Measurements from ENCODE around the gene AFAP1. TPM values are rescaled to one million over a fixed set of nuclear protein-coding genes. Genes with fewer than 3 reads are reported as not detected.

Gene AFAP1
- total RNA-seq, 1 donor from 2014 or later = 31.9 TPM

- Mint-ChIP-seq H3K4me3 (ENCODE audit: low read depth) (no peak overlapping the region), H3K9me3 (ENCODE audit: low read depth) (no peaks in the 10 kb centered on the region), H3K36me3 (ENCODE audit: insufficient read depth) (no peaks in the 10 kb centered on the region), H3K27me3 (peaks cover 7% of the 10 kb centered on the region), H3K27ac (no peak overlapping the region), H3K4me1 (ENCODE audit: low read depth) (no peaks in the 10 kb centered on the region)
- no peak for DNase-seq (ENCODE audit: low spot score, unreplicated experiment)
- TF ChIP-seq CTCF (IDR thresholded peaks at IDR 0.05; ENCODE audit: unreplicated experiment) = no peak
Observed at GRCh38 chr4:7736436-7737267, 203.0 kb downstream of the AFAP1 start.

GRCh38 chr4:7735961-7736360 lies 203.7 kb downstream of the AFAP1 start:
- Mint-ChIP-seq H3K4me3 (ENCODE audit: low read depth) (no peak overlapping the region), H3K4me1 (ENCODE audit: low read depth) (no peaks in the 10 kb centered on the region), H3K27me3 (peaks cover 11% of the 10 kb centered on the region)

GRCh38 chr4:7735395-7735794 lies 204.3 kb downstream of the AFAP1 start:
- Mint-ChIP-seq H3K4me1 (ENCODE audit: low read depth) (no peaks in the 10 kb centered on the region), H3K9me3 (ENCODE audit: low read depth) (no peaks in the 10 kb centered on the region), H3K36me3 (ENCODE audit: insufficient read depth) (no peaks in the 10 kb centered on the region), H3K4me3 (ENCODE audit: low read depth) (no peak overlapping the region), H3K27me3 (peaks cover 16% of the 10 kb centered on the region), H3K27ac (no peak overlapping the region)
- no peak for DNase-seq (ENCODE audit: low spot score, unreplicated experiment)
- TF ChIP-seq CTCF (IDR thresholded peaks at IDR 0.05; ENCODE audit: unreplicated experiment) = no peak

More at GRCh38 chr4:7735961-7736360, 203.7 kb downstream of the AFAP1 start:
- Mint-ChIP-seq H3K9me3 (ENCODE audit: low read depth) (no peaks in the 10 kb centered on the region), H3K36me3 (ENCODE audit: insufficient read depth) (no peaks in the 10 kb centered on the region), H3K27ac (no peak overlapping the region)
- no peak for TF ChIP-seq CTCF (IDR thresholded peaks at IDR 0.05; ENCODE audit: unreplicated experiment)
- no peak for DNase-seq (ENCODE audit: low spot score, unreplicated experiment)

GRCh38 chr4:7734651-7735260 lies 204.9 kb downstream of the AFAP1 start:
- no peaks in the 10 kb centered on the region for H3K9me3 Mint-ChIP-seq (ENCODE audit: low read depth)
- no peak overlapping the region for H3K4me3 Mint-ChIP-seq (ENCODE audit: low read depth)
- H3K36me3 Mint-ChIP-seq (ENCODE audit: insufficient read depth) = no peaks in the 10 kb centered on the region
- no peak for DNase-seq (ENCODE audit: low spot score, unreplicated experiment)
- H3K27me3 Mint-ChIP-seq = peaks cover 17% of the 10 kb centered on the region
- no peak for TF ChIP-seq CTCF (IDR thresholded peaks at IDR 0.05; ENCODE audit: unreplicated experiment)
- H3K4me1 Mint-ChIP-seq (ENCODE audit: low read depth) = no peaks in the 10 kb centered on the region
- H3K27ac Mint-ChIP-seq = no peak overlapping the region

GRCh38 chr4:7733801-7734650 lies 205.6 kb downstream of the AFAP1 start:
- no peaks in the 10 kb centered on the region for H3K4me1 Mint-ChIP-seq (ENCODE audit: low read depth)
- peaks cover 17% of the 10 kb centered on the region for H3K27me3 Mint-ChIP-seq
- no peaks in the 10 kb centered on the region for H3K36me3 Mint-ChIP-seq (ENCODE audit: insufficient read depth)
- no peaks in the 10 kb centered on the region for H3K9me3 Mint-ChIP-seq (ENCODE audit: low read depth)
- TF ChIP-seq CTCF (IDR thresholded peaks at IDR 0.05; ENCODE audit: unreplicated experiment) = no peak
- no peak overlapping the region for H3K27ac Mint-ChIP-seq
- no peak overlapping the region for H3K4me3 Mint-ChIP-seq (ENCODE audit: low read depth)
- no peak for DNase-seq (ENCODE audit: low spot score, unreplicated experiment)
